ENCODE measurements around the gene COPZ1.

COPZ1 gene

GRCh38 chr12:54359762-54360351 lies 34.9 kb downstream of the COPZ1 start:
- DNase-seq, result no peak

DNA sequence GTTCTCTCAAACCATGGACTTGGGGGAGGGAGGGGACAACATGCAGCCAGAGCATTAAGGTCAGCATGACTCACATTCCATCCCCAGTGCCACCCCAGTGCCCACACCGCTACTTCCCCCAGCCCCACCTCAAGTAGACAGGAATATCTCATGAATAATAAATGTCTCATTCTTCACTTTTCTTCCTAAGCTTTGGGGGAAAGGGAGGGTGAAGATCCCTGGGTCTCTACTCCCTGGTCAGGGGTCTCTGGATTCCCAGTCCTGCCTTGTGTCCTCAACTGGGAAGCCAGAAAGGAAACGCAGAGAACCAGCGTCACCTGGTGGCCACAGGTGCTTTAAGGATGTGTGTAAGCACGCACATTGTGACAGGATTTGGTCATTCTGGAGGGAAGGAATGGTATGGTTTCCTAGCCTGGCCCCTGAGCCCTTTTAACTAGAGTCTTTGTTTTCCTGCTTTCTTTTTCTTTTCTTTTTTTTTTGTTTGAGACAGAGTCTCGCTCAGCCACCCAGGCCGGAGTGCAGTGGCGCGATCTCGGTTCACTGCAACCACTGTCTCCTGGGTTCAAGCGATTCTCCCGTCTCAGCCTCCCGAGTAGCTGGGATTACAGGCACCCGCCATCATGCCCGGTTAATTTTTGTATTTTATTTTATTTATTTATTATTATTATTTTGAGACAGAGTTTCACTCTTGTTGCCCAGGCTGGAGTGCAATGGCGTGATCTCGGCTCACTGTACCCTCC lies 36.0 kb downstream of the COPZ1 start:
- DNase-seq, result peak; percentile 81 to 89

GRCh38 chr12:54363047-54363446 lies 38.1 kb downstream of the COPZ1 start:
- DNase-seq, result no peak

- DNase-seq, result no peak
Measured at GRCh38 chr12:54363618-54364017, 38.7 kb downstream of the COPZ1 start.

DNA sequence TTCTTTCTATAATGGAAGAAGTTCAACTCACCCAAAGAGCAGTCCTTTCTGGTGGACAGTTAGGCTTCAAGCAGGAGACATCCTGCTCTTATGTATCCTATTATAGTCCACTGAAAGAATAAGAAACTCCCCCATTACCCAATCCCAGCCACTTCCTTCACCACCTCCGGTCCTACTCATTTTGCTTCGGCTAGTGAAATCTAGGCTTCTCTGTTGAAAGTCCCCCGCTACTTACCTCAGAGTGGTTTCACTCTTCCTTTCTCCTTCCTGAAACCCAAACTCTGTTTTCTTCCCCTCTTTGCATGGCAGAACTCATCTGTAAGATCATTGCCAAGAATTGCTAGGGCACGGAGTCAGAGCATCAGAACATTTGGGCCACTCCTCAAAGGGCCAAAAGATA lies 39.5 kb downstream of the COPZ1 start, which contains the start of gene GPR84:
TSS of gene GPR84 (minus strand) at position 74 of the 400 bp plus-strand sequence. CDS start 635 bp downstream, outside the sequence.
- DNase-seq, result no peak

- DNase-seq, result no peak
Measured at GRCh38 chr12:54368025-54368708, 43.2 kb downstream of the COPZ1 start.

GRCh38 chr12:54368709-54369596 lies 44.0 kb downstream of the COPZ1 start:
- DNase-seq, result peak; percentile 79 to 95

DNA sequence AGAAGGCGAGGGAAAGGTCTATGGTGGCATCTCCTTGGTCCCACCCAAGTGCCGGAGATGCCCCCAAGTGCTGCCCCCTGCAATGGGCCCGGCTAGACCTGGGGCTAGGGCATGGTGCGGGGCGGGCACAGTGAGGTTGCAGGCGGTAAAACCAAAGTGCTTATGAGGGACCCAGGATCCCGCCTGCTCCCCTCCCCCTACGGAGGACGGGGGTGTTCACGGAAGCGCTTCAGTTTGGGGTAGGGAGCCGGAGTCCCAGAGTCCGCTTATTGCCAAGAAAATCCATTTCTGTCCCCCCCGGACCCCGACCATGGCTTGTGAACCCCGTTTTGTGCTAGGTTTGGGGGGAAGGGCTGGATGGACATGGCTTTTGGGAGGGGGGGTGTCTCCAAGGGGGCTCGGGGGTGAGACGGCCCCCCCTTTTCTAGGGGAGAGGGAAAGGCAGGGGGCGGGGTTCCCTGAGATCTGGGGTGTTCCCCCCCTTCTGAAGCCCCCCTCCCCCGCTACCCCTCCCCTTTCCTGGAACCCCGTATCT lies 44.7 kb downstream of the COPZ1 start:
- peak in 1 of 2 experiments; percentile 44 for DNase-seq

DNA sequence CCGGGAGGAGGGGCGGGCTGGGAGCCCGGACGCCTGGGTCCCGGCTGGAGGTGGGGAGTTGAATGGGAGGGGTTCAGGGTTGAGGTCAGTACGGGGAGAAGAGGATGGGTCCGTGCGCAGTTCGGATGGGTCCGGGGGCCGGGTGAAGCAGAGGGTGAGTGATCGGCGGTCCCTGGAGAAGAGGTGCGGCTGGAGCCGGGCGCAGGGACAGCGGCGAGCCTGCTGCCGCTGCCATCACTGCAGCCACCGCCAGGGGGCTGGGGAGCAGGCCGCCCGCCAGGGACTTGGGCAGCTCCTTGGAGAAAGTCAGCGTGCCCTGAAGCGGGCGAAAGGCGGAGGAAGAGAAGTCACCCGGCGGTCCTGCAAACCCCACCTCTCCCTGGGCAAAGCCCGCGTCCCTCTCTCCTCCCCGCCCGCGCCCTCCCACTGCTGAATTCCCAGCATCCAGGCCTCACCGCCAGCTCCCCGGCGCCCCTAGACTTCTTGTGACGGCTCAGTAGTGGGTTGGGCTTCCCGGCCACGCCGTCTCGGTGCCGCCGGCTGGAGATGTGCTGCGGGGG lies 45.3 kb downstream of the COPZ1 start:
- DNase-seq, result peak; percentile 20 to 84

GRCh38 chr12:54371328-54372112 lies 46.6 kb downstream of the COPZ1 start:
- DNase-seq, result no peak

DNA sequence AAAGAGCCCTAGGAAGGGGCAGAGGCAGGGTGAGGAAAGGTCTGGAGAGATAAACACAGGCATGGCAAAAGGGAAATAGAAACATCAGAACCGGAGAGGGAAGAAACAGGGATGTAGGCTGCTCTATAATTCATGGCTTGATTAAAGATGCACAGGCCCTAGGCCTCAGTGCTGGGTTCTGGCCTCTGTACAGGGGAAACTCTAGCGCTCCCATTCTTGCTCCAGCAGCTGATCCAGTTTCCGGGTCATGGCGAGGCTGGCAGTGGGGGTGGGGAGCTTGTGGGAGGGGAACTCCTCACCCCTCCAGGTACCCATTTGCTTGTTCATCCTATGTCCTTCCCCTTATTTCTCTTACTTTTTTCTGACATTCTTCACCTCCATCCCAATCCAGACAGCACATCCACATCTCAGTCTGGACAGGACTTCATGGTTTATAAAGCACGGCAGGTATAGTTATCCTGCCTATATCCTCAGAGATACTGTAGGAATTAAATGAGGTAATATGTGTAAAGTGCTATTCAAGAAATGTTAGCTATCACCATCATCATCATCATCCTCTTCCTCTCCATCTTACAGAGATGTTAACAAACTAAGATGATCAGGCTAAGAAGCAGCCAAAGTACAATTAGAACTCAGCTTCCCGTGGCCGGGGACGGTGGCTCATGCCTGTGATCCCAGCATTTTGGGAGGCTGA lies 47.3 kb downstream of the COPZ1 start:
- no peak for DNase-seq

DNA sequence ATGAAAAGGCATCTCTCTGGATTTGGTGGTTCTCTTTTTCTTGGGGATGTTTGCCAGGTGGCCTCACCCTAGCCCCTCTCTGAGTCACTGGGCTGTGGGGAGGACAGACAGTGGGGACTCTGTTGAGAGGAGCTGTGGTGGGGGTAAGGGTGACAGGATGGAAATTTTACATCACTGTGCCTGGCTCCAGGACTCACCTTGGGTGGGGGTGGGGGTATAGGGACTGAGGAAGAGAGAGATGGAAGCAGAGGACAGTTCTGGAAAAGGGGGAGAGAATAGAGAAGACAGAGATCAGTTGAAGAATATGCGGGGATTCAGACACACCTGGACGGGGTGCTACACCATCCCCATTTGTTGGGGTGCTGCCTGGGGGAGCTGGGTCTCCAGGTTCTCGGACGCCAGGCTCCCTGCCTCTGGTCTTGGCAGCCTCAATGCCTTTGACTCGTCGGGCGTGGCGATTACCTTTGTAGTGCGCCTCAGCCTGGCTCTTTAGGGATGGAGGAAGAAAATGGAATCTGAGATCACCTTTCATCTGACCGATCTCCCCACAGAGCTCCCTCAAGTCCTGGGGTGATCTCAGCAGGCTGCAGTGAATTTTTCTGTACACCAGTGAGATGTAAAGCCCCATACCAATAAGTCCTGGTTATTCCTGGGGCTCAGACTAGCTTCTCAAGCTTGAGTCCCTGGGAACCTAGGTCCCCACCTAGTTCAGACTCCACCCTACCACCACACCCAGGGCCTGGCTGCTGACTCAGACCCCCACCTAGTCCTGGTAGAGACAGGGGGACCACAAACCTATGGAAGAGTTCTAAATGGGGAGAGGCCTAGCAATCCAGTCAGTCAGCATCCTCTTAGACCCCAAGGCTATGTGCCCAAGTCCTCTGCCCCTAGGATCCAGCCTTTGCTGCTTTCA lies 49.0 kb downstream of the COPZ1 start:
- no peak for DNase-seq

DNA sequence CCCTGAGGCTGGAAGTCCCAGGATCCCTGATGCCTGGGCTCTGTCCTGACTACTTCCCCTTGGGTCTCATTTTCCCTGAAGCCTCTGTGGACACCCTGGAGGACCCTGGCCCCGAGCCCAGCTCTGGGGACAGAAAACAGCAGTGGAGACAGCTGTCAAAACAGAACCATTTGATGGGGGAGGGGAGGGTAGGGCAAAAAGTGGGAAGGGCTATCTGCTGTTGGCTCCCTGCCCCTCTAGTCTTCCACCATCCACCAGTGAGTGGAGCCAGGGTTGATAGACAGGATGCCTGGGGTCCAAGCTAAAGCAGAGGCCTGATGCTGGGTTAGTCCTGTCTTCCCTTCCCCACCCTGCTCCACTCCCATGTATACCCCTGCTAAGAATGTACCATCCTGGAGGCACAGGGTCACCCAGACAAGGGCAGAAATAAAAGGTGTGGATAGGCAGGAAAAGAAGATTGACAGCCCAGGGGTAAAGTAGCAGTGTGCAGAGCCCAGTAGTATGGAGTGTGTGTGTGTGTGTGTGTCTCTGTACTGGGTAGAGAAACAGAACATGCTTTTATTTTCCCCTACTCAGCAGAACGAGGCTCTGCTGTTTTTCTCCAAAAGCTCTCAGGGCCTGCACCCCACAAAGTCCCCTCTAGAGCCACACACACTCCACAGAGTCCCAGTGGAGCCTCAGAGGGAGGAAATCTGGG lies 49.8 kb downstream of the COPZ1 start:
- DNase-seq, result no peak

- no peak for DNase-seq
Measured at GRCh38 chr12:54375259-54375579, 50.3 kb downstream of the COPZ1 start.

GRCh38 chr12:54376596-54376995 lies 51.7 kb downstream of the COPZ1 start:
- no peak for DNase-seq

GRCh38 chr12:54377007-54377406 lies 52.1 kb downstream of the COPZ1 start:
- no peak for DNase-seq

DNA sequence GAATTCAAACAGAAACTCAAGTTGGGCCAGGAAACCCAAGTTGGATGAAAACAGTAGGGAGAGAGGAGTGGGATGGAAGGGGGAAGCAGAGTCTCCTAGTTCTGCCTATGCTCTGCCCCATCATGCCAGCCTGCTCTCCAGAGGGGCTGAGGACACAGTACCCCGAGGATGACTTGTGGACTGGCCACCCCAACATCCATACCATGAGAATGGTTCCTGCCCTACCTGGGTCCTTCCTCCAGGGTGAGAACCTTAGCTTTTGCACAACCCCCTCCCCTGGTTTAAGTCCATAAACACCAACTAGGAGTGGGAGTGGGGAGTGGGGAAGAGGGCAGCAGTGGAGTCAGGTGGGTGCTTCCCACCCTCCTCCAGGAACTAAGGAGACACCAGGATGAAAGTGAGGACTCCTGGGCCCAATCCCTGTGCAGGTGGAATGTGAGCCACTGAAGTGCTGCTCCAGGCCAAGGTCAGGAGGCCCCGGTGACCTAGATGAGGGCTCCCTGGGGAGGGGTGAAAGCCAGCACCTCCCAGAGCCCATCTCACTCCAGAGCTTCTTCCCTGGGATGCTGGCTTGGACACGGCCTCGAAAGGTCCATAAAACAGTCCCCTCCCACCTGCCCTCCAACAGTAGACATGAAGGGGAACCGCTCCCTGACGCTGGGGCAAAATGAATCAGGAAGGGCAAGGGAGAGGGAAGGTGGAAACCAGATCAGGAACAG lies 53.0 kb downstream of the COPZ1 start:
- DNase-seq, result no peak

DNA sequence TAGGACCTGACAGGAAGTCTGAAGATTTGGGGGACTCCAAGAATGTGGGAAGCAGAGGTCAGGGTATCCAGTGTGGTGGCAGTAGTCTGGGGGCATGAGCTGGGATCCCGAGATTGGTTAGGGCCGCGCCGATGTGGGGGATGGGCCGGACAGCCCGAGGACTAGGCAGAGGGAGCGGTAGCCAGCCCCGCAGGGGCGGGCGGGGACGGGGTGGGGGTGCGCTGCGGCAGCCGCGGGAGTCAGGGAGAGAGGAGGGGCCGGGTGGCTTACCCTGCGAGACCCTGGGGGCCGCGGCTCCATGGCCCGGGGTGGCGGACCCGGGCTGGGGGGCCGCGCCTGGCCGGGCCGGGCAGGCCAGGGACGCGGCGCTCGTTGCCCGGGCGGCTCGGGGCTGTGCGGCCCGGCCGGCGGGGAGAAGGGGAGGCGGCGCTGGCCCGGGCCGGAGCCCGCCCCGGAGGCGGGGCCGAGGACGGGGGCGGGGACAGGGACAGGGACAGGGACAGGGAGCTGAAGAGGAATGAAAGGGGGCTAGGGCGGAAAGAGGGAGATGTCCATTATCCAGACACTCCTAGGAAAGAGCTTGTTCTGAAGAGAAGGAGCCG lies 54.0 kb downstream of the COPZ1 start:
- peak in 1 of 2 experiments; percentile 77 for DNase-seq

All from NCI-H526 (cell line).